GM12801 (cell line): Measurements from ENCODE around the gene HTN1.

ENCODE experiments used
- TF ChIP-seq, protein P1 (sequence below): IDR thresholded peaks from one replicate; pipeline ENCODE4 v1.5.1; 2011; ENCODE audit warnings: control low read depth; ENCODE audit not compliant: insufficient read length; ENCODE audit errors: extremely low read depth

Gene HTN1

DNA sequence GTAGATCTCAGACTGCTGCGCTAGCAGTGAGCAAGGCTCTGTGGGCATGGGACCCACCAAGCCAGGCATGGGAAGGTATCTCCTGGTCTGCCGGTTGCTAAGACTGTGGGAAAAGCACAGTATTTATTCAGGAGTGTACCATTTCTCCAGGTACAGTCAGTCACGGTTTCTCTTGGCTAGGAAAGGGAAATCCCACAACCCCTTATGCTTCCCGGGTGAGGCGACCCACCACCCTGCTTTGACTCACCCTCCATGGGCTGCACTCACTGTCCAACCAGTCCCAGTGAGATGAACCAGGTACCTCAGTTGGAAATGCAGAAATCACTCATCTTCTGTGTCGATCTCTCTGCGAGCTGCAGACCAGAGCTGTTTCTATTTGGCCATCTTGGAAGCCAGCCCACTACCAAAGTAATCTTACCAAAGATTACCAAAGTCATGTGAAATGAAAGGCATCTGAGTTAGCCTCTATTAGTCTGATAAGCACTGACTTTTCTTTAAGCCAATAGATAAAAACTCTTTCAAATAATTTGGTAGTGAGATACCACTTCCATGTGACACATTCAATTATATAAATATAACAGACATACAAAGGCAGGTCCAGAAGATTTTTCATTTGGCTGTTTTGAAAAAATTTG is 8.5 kb upstream of the HTN1 start:
- TF ChIP-seq, protein P1, sequence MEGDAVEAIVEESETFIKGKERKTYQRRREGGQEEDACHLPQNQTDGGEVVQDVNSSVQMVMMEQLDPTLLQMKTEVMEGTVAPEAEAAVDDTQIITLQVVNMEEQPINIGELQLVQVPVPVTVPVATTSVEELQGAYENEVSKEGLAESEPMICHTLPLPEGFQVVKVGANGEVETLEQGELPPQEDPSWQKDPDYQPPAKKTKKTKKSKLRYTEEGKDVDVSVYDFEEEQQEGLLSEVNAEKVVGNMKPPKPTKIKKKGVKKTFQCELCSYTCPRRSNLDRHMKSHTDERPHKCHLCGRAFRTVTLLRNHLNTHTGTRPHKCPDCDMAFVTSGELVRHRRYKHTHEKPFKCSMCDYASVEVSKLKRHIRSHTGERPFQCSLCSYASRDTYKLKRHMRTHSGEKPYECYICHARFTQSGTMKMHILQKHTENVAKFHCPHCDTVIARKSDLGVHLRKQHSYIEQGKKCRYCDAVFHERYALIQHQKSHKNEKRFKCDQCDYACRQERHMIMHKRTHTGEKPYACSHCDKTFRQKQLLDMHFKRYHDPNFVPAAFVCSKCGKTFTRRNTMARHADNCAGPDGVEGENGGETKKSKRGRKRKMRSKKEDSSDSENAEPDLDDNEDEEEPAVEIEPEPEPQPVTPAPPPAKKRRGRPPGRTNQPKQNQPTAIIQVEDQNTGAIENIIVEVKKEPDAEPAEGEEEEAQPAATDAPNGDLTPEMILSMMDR, result no peak

DNA sequence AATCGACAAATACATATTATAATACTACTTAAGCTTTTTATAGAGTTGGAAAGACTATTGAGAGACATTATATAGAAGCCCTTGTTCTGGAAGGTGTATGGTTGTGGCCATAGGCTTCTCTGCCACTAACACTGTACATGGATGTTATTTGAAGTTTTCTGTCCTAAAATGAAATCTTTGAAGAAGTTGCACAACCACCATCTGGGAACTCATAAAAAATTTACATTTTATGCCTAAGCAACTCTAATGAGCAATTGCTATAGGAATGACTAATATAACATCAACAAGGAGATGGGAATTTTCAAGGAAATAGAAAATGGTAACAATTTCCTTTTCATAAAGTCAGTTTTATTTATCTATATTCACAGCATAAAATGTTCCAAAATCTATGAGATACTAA is 7.4 kb downstream of the HTN1 start:
- TF ChIP-seq, protein P1, result no peak

DNA sequence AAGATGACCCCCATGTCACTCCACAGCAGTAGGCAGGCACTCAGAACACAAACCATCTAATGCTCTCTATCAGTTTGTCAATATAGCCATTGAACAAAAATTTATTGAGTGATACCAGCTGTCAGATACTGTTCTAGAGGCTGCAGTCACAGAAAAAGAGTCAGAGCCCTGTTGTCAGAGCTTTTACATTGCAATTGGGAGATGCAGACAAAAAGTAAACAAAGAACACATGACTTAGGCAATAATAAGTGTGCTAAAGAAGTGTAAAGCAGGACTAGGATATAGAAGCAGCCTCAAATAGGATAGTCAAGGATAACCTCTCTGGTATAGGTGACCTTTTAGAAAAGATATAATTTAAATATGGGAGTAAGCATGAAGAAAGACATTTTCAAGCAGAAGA is 8.9 kb downstream of the HTN1 start:
- TF ChIP-seq, protein P1, result no peak

DNA sequence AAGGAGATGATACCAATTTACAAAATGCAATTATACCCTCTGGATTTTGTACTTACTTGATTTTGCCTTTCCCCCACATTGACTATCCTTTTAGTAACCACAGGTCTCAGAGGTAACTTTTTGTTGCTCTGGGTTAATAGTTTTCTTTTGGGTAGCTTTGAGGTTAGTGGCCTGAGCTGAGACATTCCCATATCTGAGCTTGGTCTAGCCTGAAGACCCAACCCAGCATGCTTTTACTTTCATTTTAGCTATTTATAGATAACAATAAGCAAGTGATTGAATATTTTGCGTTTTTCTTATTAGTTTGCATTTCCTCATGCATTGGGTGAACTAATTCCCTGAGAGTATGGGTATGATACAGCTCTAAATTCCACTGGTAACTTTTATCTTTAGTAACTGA is 11.8 kb downstream of the HTN1 start:
- TF ChIP-seq, protein P1, result no peak

DNA sequence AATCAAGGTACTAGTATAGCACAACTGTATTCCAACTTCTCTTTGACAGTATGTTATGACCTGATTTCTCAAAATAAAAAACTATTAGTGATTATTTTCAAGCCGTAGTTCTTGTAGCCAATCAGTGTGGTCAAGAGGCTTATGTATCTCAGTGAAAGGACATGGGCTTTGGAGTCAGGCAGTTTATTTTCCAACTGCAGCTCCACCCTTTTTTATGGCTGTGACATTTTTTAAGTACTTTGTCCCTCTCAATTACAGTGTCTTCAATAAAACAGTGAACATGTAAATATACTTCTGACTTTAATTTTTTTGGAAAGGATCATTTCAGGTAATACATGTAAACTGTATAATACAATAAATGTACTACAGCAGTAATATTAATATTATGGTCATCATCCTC is 30.0 kb downstream of the HTN1 start:
- TF ChIP-seq, protein P1, result no peak

DNA sequence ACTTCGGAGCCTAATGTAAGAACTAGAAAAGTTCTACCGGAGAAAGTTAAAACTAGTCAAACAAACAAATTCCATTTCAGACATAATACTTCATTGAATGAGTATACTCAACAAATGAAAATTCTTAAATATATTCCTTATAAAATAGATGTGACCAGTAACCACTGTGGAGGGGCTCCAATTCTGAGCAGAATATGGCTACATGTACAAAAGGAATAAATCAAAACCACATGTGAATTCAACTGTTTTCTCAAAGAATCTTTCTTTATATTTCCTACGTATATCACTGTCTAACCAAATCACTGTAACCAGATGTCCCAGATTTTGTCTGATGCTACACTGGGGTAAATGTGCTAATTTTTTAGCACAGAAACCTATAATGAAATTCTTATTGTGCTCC is 49.0 kb downstream of the HTN1 start:
- TF ChIP-seq, protein P1, result no peak
